NCI-H82 treated with DMSO at 0.1 percent for 48 hours (cell line): ENCODE measurements around the gene ADD1.

Experiments
- DNase-seq: peaks from one replicate; lab custom pipeline; 2025; ENCODE audit not compliant: unreplicated experiment; lab: John Stamatoyannopoulos, UW

ADD1 gene

DNA sequence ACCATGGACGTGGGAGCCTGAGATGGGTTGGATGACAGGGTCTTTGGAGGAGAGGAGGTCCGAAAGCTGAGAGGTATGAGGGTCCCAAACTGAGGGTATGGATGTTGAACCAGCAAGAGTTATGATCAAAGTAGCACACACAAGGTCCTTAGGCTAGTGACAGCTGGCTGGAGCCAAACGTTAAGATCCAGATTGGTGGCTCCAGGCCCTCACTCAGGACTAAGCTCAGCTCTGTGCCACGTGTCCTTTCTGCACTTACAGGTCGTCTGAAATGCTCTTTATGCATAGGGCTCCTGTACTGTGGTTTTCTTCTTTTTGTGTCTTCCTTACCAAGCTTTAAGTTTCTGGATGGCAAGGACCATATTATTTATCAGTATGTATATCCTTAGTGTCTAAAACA is 35.4 kb downstream of the ADD1 start:
- DNase-seq, result peak; percentile 52

DNA sequence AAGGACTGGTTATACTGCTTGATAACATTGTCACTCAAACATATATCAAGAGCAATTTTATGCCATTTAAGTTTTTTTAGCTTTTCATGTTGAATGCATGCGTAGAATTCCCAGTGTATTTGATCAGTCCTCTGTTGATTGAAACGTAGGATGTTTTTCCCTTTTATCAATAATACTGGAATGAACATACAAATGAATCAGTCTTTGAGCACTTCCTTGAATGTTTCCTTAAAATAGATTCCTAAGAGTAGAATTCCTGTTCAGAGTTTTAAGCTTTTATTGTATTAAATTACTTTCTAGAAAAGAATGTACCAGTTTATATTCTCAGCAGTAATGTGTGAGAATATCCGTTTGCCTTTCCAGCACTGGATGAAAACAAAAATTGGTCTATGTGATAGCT is 37.8 kb downstream of the ADD1 start:
- DNase-seq, result no peak

DNA sequence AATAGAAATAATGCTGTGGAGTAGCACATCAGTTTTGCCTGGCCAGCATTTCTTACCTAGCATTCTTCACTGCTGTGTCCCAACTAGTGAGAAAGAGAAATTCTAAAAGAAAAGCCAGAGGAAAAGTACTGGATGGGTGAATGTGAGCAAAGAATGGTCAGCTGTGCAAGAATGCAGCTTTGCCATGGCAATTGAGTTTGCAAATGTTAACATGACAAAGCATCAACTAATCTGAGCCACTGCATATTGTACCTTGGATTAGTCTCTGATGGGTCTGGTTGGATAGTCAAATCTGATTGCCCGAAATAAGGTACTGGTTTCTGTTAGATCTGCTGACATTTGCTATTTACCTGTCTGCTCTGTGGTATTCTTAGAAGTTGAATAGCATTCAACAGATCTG is 38.7 kb downstream of the ADD1 start:
- DNase-seq, result no peak

DNA sequence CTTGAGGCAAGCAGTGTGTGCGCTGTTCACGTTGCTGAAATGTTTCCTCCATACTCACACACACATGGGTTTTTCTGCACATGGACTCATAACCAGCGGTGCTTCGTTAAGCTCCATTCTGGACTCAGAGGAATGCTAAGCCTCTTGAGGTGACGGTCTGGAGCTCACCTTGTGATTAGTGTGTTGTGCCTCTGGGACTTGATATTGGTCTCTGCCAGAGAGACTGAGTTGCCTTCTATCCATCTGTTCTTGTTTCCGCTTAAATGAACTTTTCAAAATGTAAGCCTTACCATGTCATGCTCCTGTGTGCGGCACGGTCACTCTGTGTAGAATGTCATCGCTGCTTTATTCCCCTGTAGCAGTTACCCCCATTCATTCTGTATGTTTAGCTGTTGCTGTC is 42.5 kb downstream of the ADD1 start:
- peak; percentile 77 for DNase-seq

DNA sequence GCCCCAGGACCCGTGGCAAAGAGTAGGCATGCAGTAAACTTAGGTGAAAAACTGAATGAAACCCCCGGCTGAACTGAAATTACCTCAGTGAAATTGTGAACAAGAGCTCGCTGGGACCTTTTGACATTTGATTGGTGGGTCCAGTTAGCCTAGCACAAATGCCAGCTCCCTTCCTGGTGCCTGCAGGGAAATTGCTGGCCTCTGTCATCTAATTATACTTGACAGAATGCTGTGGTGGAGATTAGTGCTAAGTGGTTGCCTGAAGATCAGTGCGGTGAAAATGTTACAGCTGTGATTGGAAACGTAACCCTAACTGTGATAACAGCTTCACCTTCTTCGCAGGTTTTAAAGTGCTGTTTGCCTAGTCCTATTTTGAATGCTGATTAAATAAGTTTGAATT is 43.0 kb downstream of the ADD1 start:
- DNase-seq, result peak; percentile 88

DNA sequence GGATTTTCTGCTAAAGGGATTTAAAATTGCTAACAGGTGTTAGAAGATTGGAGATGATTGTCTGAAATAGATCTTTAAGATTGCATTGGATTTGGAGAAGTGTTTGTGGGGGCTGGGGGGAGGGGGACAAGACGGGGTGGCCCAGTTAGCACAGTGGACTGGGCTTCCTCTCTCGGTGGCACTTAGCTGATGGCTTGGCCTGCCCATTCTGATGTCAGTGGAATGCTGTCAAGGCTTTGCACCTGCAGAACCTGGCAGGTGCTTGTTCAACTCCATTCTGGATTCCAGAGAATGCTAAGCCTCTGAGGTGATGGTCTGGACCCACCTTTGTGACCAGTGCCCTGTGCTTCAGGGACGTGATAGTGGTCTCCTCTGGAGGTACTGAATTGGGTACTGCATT is 43.7 kb downstream of the ADD1 start:
- DNase-seq, result peak; percentile 85

DNA sequence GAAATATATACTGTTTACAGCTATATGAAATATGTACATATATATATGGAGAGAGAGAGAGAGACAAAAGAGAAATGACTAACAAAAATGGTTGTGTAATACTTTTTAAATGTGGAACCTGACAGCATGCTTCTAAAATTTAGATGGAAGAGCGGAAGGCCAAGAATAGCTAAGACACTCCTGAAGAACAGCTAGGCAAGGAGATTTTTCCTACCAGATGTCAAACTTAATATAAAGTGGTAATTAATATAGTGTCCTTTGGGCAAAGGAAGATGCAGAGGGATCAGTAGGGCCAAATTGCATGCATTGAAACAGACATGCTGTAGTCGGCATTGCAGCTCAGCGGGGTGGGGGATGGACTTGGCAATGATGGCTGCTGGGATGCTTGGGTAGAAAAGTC is 45.2 kb downstream of the ADD1 start:
- no peak for DNase-seq

DNA sequence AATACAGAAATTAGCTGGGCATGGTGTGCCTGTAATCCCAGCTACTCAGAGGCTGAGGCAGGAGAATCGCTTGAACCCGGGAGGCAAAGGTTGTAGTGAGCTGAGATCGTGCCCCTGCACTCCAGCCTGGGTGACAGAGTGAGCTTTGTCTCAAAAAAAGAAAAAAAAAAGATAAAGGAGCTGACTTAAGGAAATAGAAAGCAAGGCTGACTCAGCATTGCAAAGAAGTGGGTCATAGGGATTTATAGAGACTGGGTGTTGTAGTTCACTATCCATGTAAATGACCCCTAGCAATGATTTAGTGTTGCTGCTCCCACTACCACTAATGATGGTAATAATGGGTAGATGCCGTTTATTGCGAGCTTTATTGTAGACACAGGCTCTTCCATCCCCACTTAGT is 47.6 kb downstream of the ADD1 start:
- DNase-seq, result no peak

DNA sequence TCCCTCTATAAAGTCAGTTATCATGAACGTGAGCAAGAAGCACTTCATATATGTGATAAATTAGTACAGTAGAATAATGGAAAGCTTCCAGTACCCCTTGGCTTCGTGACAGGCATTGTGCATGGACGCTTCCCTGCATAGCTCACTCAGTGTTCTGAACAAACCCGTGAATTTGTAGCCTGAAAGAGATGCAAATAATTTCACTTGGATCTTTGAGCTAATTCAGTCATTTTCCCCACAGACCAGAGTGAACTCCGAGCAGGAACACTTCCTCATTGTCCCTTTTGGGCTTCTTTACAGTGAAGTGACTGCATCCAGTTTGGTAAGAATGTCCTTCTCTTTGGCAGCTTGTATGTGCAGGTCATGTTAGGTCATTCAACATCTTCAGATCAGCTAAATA is 50.1 kb downstream of the ADD1 start:
- no peak for DNase-seq

DNA sequence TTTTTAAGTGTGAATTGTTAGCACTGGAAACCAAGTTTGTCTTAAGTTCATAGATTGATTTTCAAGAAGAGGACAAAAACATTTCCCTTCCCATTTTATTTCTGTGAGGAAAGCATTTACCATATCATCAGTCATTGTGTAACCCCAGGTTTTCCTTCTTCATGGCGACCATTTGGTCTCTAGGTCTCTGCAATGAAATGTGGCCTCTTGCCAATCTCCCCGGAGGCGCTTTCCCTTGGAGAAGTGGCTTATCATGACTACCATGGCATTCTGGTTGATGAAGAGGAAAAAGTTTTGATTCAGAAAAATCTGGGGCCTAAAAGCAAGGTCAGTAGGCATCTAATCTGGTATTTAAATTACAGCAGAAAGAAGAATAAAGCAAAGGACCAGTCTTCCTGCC is 54.4 kb downstream of the ADD1 start:
- no peak for DNase-seq

DNA sequence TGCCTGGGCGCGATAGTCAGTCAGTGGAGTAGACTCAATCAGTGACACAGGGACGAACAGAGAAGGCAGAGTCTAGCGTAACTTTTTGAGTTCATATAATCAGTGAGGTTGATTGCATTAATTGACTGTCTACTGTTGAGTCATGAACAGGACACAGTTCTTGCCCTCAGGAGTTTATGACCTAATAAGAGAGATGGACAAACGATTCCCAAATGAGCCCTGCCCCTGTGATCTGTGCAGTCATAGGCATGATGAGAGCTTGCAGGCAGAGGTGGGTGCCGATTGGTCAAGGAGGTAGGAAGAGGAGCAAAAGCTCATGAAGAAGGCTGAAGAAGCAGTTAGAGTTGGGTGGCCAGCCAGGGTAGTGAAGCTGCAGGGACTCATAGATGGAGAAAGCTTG is 57.1 kb downstream of the ADD1 start:
- DNase-seq, result no peak

DNA sequence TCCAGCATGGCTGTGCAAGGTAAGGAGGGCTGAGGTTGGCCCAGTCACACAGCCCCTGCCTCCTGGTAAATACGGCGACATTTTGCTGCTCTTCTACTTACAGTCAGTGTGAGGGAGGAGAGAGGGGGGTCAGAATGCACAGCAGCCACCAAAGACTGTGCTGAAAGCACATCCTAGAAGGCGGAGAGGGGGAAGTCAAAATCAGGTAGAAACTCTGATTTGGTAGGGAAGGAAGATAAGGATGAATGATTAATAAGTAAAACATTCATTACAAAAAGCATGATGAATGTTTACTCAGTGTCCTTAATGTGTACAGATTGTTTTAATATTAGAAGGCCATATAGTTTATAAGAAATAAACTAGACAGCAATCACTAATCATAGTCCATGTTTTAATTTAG is 57.5 kb downstream of the ADD1 start:
- DNase-seq, result no peak

DNA sequence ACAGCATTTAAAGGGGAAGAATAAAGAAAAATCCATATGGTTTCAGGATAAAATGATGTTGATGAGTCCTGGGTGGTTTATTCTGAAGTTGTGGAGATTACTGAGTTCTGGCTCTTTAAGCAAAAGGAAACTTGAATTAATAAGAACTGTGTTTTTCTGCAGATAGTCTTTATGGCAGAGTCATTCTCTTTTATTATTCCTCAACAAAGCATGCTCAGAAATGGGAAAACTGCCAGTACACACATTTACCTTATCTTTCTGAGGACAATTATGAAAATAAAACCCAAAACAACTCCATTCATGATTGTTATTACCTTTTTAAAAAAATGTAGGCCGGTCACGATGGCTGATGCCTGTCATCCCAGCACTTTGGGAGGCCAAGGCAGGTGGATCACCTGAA is 58.5 kb downstream of the ADD1 start:
- DNase-seq, result no peak

DNA sequence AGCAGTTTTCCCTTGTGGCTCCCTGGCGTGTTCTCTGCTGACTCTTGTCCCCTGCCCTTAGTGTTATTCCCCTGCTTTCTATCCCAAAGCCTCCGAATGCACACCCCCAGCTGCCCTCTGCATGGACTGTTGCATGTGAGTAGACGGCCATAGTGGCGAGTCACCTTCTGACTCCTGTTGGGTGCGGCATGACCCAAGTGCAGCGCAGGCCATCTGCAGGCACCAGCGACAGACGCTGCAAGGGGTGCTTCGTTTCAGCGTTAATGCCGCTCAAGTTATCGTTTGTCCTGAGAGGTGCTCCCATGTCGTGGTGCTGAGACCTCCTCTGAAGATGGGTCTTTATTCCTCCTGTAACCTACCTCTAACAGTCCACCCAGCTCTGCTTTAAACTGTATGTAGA is 61.9 kb downstream of the ADD1 start:
- no peak for DNase-seq

DNA sequence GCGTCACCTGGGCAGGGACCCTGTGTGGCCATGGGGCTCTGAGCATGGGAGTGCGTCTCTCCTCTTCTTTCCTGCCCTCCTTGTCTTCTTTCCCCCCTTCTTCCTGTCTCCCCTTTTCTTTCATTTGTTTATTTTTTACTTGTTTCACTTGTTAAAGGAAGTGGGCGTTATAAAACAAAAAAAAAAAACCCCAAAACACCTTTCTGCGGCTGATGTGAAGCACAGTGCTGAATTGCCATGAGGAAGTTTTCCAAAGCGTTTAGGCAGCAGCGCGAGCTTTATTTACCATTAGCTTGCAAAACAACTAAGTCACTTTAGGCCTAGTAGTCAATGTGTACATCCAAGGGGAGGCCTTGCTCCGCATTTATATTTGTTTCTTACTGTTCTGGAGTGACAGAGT is 62.6 kb downstream of the ADD1 start:
- DNase-seq, result no peak

DNA sequence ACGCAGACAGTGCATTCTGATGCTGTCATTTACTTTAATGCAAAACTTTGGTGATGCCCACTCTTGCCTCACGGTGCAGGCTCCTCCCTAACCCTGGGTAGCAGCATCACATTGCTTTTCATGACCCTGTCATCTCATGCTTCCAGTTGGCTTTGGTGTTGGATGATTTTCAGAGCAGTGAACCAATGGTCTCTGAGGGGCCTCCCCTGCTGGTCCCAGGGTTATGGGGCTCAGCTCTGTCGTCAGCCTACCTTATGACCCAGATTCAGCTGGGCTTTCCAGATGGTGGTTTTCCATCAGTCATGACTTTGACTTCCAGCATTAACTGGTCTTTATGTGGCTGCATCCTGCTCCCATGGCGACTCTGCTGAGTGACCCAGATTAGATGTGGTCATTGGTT is 63.6 kb downstream of the ADD1 start:
- no peak for DNase-seq

DNA sequence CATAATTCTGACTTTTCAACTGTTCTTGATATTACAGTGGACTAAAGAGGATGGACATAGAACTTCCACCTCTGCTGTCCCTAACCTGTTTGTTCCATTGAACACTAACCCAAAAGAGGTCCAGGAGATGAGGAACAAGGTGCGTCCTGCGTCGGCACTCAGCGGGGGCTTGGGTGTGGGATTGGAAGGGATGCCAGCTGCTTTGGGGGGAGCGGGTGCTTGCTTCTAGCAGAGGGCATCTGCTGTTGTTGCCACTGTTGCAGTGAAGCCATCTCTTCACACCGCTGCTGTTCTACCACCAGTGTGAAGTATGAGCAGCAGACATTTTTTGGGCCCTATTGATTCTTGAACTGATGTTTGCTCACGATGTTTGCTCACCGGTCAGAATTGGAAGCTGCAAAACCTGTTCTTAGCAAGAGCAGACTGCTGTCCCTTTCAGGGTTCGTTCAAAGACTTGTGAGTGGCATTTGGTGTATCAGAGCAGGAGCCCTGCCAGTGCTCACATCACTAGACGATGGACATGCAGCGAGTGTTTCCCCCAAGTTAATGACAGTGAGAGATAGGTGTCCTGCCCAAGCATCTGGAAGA is 64.2 kb downstream of the ADD1 start:
- DNase-seq, result no peak

DNA sequence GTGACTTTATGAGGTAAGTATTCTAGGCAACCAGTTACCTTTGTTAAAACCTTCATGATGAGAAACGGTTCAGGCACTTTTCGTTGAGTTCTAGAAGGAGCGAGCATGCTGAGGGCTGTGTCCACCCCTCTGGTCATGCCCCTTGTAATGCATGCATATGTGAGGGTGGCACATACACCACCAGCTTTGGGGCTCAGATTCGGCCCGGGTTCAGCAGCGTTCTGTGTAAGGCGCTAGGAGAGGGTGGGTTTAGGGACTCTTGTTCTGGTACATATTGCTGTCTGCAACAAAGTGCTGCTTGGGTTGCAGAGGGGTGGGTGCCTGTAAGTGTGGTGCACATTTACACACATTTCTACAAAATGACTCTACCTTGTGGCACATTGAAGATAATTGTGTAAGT is 65.0 kb downstream of the ADD1 start:
- no peak for DNase-seq

DNA sequence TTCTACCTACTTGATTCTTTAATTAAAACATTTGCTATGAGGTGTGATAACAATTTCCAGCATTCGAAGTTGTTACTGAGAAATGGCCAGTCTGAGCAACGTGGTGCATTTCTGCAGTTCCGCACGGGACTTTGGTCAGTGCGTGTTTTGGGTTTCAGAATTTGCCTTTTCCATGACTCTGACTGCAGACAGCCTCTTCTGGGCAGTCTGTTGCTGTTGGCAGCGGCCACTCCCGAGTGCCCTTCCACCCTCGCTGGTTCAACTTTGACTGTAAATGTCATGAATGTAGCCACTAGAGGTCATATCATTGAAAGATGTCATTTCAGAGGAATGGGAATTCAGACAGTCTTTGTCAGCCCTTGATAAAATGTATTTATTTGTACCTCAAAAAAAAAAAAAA is 65.9 kb downstream of the ADD1 start:
- DNase-seq, result no peak

DNA sequence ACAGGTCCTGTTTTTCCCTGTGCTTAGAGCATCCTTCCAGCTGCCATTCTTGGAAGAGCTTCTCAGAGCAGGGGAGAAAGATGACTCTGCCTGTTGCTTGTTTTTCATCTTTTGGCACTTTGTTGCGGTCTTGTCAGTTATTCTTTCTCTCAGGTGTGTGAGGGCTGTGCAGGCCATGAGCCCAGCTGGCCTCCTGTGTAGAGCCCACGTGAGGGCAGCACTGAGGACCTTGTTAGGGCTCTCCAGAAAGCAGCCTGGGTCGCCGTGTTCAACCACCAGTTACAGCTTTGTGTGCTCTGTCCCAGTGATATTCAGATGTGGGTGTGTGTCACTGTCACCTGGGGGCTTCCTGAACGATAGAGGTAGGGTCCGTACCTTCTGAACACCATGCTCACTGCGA is 66.8 kb downstream of the ADD1 start:
- DNase-seq, result no peak

DNA sequence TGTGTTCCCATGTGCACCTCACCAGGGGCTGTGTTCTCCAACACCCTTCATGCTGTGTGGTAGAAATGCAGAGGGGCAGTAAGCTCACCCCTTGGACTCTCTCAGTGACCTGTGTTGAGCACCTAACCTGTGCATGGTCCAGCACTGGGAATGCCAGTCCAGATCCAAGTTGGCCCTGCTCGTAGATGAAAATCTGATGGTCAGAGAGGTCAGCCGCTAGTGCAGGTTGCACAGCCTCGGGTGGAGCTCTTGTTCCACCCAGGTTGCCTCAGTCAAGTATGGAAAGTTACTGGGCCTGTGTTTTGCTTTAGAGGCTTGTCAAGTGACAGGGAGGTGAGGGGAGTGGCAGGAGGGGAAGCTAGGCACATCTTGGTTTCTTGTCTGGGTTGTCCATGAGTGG is 68.2 kb downstream of the ADD1 start:
- no peak for DNase-seq

DNA sequence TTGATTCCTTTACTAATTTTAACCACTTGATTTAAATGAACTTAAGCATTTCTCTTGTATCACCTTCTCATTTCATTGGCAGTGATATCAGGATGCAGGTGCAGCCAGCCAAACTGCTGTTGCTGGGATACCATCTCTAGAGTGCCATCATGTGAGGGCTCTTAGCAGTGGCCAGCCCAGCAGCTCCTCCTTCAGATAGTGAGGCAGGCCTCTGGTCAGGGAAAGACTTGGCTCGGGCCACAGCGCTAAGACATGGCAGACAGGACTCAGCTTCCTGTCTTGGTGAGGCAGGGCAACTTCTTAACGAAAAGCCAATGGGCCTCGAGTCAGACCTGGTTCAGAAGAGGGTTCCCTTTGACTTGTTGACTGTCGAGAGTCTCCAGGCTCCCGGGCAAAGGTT is 69.5 kb downstream of the ADD1 start:
- no peak for DNase-seq

DNA sequence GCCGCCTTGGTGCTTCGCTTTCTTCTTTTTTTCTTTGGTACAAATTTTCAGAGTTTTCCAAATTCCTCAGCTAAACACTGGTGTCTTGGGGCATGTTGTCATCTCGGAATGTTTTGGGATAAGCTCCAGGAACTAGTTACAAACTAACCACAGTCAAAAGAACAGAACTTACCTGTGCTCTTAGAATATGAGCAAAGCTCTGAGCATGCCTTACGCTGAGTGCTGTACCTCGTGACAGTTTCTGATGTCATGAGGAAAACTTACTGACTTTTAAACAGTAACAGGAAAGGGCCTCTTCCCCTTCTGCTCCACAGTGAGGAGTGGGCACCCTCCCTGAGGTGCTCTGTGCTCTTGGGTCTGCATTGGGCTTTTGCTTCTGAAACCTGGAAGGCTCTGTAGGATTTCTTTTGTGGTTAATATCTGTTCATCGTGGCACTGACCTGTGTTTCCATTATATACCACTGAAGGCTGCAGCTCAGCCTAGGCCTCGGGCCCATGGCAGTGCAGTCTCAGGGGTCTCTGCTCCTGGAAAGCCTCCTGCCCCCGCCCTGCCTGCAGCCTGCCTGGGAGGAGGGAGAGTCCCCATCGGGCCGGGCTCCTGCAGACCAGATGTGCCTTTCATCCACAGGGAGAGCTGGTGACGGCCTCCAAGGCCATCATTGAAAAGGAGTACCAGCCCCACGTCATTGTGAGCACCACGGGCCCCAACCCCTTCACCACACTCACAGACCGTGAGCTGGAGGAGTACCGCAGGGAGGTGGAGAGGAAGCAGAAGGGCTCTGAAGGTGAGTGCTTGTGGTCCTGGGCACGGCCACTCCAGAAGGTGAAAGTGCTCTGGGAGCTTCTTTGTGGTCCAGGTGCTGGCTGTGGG is 70.8 kb downstream of the ADD1 start:
- no peak for DNase-seq
